Activated CD8-positive, alpha-beta memory T cell treated with anti-CD3 and anti-CD28 coated beads, Interleukin-2, amount 10 ng/mL, durations not matched to agents 7 days and 5 days (primary cell): ENCODE measurements around the gene RHAG. TPM values are rescaled to one million over a fixed set of nuclear protein-coding genes. Genes with fewer than 3 reads are reported as not detected.
A peak's percentile ranks its signal among the peaks of the same experiment; 100 is the strongest.
"Not testable (repeated sequence)": the region's sequence is repeated elsewhere in the genome, so short reads cannot be mapped to it uniquely, and the experiment has no call there.

Experiments used
- ATAC-seq: fragments of 150-1000 bp; cut with Tn5 transposase; one replicate; pipeline ENCODE4 v1.10.0; 2021; ENCODE audit warnings: moderate library complexity
- CTCF ChIA-PET: fragments of 350-600 bp; sonication (Branson Sonifier 250); formaldehyde crosslinking; loops from one replicate; lab custom pipeline; 2021; ENCODE audit warnings: antibody characterized with exemption; lab: Charles Lee
- DNase-seq: peaks from one replicate; pipeline ENCODE4 v3.0.0-alpha.2; 2020
- H3K27ac Mint-ChIP-seq: one replicate; pipeline ENCODE4 v1.8.0; 2021; ENCODE audit warnings: mild to moderate bottlenecking, mixed read lengths
- H3K27me3 Mint-ChIP-seq: one replicate; pipeline ENCODE4 v1.8.0; 2021; ENCODE audit warnings: mixed read lengths
- H3K36me3 Mint-ChIP-seq: one replicate; pipeline ENCODE4 v1.8.0; 2021; ENCODE audit warnings: mild to moderate bottlenecking, mixed read lengths
- H3K4me1 Mint-ChIP-seq: one replicate; pipeline ENCODE4 v1.8.0; 2021; ENCODE audit warnings: mixed read lengths
- H3K4me3 Mint-ChIP-seq: one replicate; pipeline ENCODE4 v1.8.0; 2021; ENCODE audit warnings: mild to moderate bottlenecking, moderate library complexity, mixed read lengths
- H3K9me3 Mint-ChIP-seq: one replicate; pipeline ENCODE4 v1.8.0; 2022; ENCODE audit warnings: low read depth, mixed read lengths
- total RNA-seq, 2 experiments: library from RNA; stranded (reverse); gene quantifications; one replicate each; pipeline ENCODE4 v1.2.3, GENCODE V29; 2021

Gene RHAG
- total RNA-seq, 2 experiments from 2014 or later, result not detected

GRCh38 chr6:49632727-49633126 is 3.9 kb downstream of the RHAG start:
- H3K27ac Mint-ChIP-seq, result no peak overlapping the region
- CTCF ChIA-PET, result no interaction called here
- no peaks in the 10 kb centered on the region for H3K36me3 Mint-ChIP-seq
- H3K9me3 Mint-ChIP-seq, result no peaks in the 10 kb centered on the region
- DNase-seq, result no peak
- H3K27me3 Mint-ChIP-seq, result no peaks in the 10 kb centered on the region
- no peaks in the 10 kb centered on the region for H3K4me1 Mint-ChIP-seq
- no peak overlapping the region for H3K4me3 Mint-ChIP-seq
- ATAC-seq, result no peak

- H3K27ac Mint-ChIP-seq, DNase-seq, ATAC-seq, H3K4me3 Mint-ChIP-seq, H3K27me3 Mint-ChIP-seq, H3K36me3 Mint-ChIP-seq, H3K9me3 Mint-ChIP-seq, CTCF ChIA-PET, H3K4me1 Mint-ChIP-seq: not testable (repeated sequence)
Observed at GRCh38 chr6:49629485-49630088, 7.1 kb downstream of the RHAG start.

GRCh38 chr6:49626811-49627210 is 9.8 kb downstream of the RHAG start:
- H3K4me3 Mint-ChIP-seq, result no peak overlapping the region
- H3K9me3 Mint-ChIP-seq, result no peaks in the 10 kb centered on the region
- H3K27me3 Mint-ChIP-seq, result no peaks in the 10 kb centered on the region
- CTCF ChIA-PET, result no interaction called here
- H3K36me3 Mint-ChIP-seq, result no peaks in the 10 kb centered on the region
- H3K27ac Mint-ChIP-seq, result no peak overlapping the region
- no peak for ATAC-seq
- H3K4me1 Mint-ChIP-seq, result no peaks in the 10 kb centered on the region
- no peak for DNase-seq

- no peak for DNase-seq
- ATAC-seq, result no peak
- CTCF ChIA-PET, result no interaction called here
- no peaks in the 10 kb centered on the region for H3K27me3 Mint-ChIP-seq
- H3K4me3 Mint-ChIP-seq, result no peak overlapping the region
- H3K9me3 Mint-ChIP-seq, result no peaks in the 10 kb centered on the region
- H3K27ac Mint-ChIP-seq, result no peak overlapping the region
- no peaks in the 10 kb centered on the region for H3K36me3 Mint-ChIP-seq
- H3K4me1 Mint-ChIP-seq, result no peaks in the 10 kb centered on the region
Observed at GRCh38 chr6:49618257-49618656, 18.4 kb downstream of the RHAG start.

GRCh38 chr6:49614144-49614543 is 22.5 kb downstream of the RHAG start:
- ATAC-seq, H3K27ac Mint-ChIP-seq, H3K27me3 Mint-ChIP-seq, DNase-seq, H3K9me3 Mint-ChIP-seq, H3K36me3 Mint-ChIP-seq, H3K4me1 Mint-ChIP-seq, CTCF ChIA-PET, H3K4me3 Mint-ChIP-seq: not testable (repeated sequence)

- CTCF ChIA-PET, result no interaction called here
- Mint-ChIP-seq H3K36me3 (no peaks in the 10 kb centered on the region), H3K27ac (no peak overlapping the region), H3K27me3 (peaks cover 4% of the 10 kb centered on the region), H3K9me3 (no peaks in the 10 kb centered on the region), H3K4me1 (no peaks in the 10 kb centered on the region), H3K4me3 (no peak overlapping the region)
- ATAC-seq, result no peak
- DNase-seq, result no peak
Observed at GRCh38 chr6:49609285-49609684, 27.4 kb downstream of the RHAG start.

GRCh38 chr6:49608275-49608674 is 28.4 kb downstream of the RHAG start:
- H3K27me3 Mint-ChIP-seq, H3K4me3 Mint-ChIP-seq, H3K4me1 Mint-ChIP-seq, H3K9me3 Mint-ChIP-seq, H3K36me3 Mint-ChIP-seq, CTCF ChIA-PET, ATAC-seq, DNase-seq, H3K27ac Mint-ChIP-seq: not testable (repeated sequence)

GRCh38 chr6:49607391-49607982 is 29.2 kb downstream of the RHAG start:
- H3K36me3 Mint-ChIP-seq, result no peaks in the 10 kb centered on the region
- ATAC-seq, result no peak
- H3K4me1 Mint-ChIP-seq, result no peaks in the 10 kb centered on the region
- DNase-seq, result no peak
- no peak overlapping the region for H3K27ac Mint-ChIP-seq
- CTCF ChIA-PET, result interaction anchor here (0.8 to 2.2 kb wide), 5 partner anchors 9 to 197 kb away, joined by 3 to 13 read pairs (median 3); no protein-coding TSS in a partner anchor
- peaks cover 4% of the 10 kb centered on the region for H3K27me3 Mint-ChIP-seq
- H3K9me3 Mint-ChIP-seq, result no peaks in the 10 kb centered on the region
- H3K4me3 Mint-ChIP-seq, result no peak overlapping the region

- no peak for DNase-seq
- Mint-ChIP-seq H3K4me3 (no peak overlapping the region), H3K27me3 (peaks cover 4% of the 10 kb centered on the region), H3K9me3 (no peaks in the 10 kb centered on the region), H3K27ac (no peak overlapping the region), H3K4me1 (no peaks in the 10 kb centered on the region), H3K36me3 (no peaks in the 10 kb centered on the region)
- CTCF ChIA-PET, result interaction anchor here (0.7 to 2.2 kb wide), 7 partner anchors 9 to 196 kb away, joined by 3 to 13 read pairs (median 3); no protein-coding TSS in a partner anchor
- ATAC-seq, result peak; percentile 53
Observed at GRCh38 chr6:49606721-49607390, 29.8 kb downstream of the RHAG start.

GRCh38 chr6:49604080-49604479 is 32.6 kb downstream of the RHAG start:
- H3K9me3 Mint-ChIP-seq, H3K27me3 Mint-ChIP-seq, DNase-seq, CTCF ChIA-PET, H3K36me3 Mint-ChIP-seq, ATAC-seq, H3K4me3 Mint-ChIP-seq, H3K4me1 Mint-ChIP-seq, H3K27ac Mint-ChIP-seq: not testable (repeated sequence)

- H3K36me3 Mint-ChIP-seq, H3K4me1 Mint-ChIP-seq, H3K4me3 Mint-ChIP-seq, H3K27me3 Mint-ChIP-seq, DNase-seq, H3K9me3 Mint-ChIP-seq, CTCF ChIA-PET, ATAC-seq, H3K27ac Mint-ChIP-seq: not testable (repeated sequence)
Observed at GRCh38 chr6:49587262-49587661, 49.4 kb downstream of the RHAG start.

GRCh38 chr6:49582529-49582928 is 54.1 kb downstream of the RHAG start:
- CTCF ChIA-PET, result no interaction called here
- Mint-ChIP-seq H3K27me3 (no peaks in the 10 kb centered on the region), H3K9me3 (no peaks in the 10 kb centered on the region), H3K27ac (no peak overlapping the region), H3K36me3 (no peaks in the 10 kb centered on the region), H3K4me3 (no peak overlapping the region), H3K4me1 (no peaks in the 10 kb centered on the region)
- DNase-seq (no peak), ATAC-seq (no peak)

GRCh38 chr6:49579649-49580048 is 57.0 kb downstream of the RHAG start:
- Mint-ChIP-seq H3K27me3 (peaks cover 3% of the 10 kb centered on the region), H3K9me3 (no peaks in the 10 kb centered on the region), H3K4me3 (no peak overlapping the region), H3K27ac (no peak overlapping the region), H3K36me3 (no peaks in the 10 kb centered on the region), H3K4me1 (no peaks in the 10 kb centered on the region)
- CTCF ChIA-PET, result no interaction called here
- ATAC-seq (no peak), DNase-seq (no peak)

- no peak overlapping the region for H3K27ac Mint-ChIP-seq
- DNase-seq (no peak), ATAC-seq (no peak)
- no peaks in the 10 kb centered on the region for H3K36me3 Mint-ChIP-seq
- H3K9me3 Mint-ChIP-seq, result no peaks in the 10 kb centered on the region
- peaks cover 3% of the 10 kb centered on the region for H3K27me3 Mint-ChIP-seq
- CTCF ChIA-PET, result no interaction called here
- no peak overlapping the region for H3K4me3 Mint-ChIP-seq
- H3K4me1 Mint-ChIP-seq, result no peaks in the 10 kb centered on the region
Observed at GRCh38 chr6:49576618-49577017, 60.0 kb downstream of the RHAG start.
